HepG2 (cell line): ENCODE results near the gene ANKS3. TPM values are rescaled to one million over a fixed set of nuclear protein-coding genes. Genes with fewer than 3 reads are reported as not detected.
A peak's percentile ranks its signal among the peaks of the same experiment; 100 is the strongest.

Experiments
- CAMTA2 ChIP-seq: sonication (generic); formaldehyde crosslinking; IDR thresholded peaks from 2 replicates; pipeline ENCODE4 v1.4.0; 2020; ENCODE audit warnings: mild to moderate bottlenecking, missing genetic modification reagents, borderline replicate concordance
- HDAC2 ChIP-seq: sonication (generic); formaldehyde crosslinking; IDR thresholded peaks from 2 replicates; pipeline ENCODE4 v1.4.0; 2020; ENCODE audit warnings: missing genetic modification reagents
- MTF1 ChIP-seq: sonication (generic); formaldehyde crosslinking; IDR thresholded peaks from 2 replicates; pipeline ENCODE4 v1.5.0; 2020; ENCODE audit warnings: missing genetic modification reagents
- NCOA1 ChIP-seq: sonication (generic); formaldehyde crosslinking; IDR thresholded peaks from 2 replicates; pipeline ENCODE4 v1.9.0; 2021; ENCODE audit warnings: missing genetic modification reagents
- PAX8 ChIP-seq: sonication (generic); formaldehyde crosslinking; IDR thresholded peaks from 2 replicates; pipeline ENCODE4 v1.8.0; 2022; ENCODE audit warnings: mild to moderate bottlenecking, missing genetic modification reagents, borderline replicate concordance
- ZNF10 ChIP-seq: sonication (generic); formaldehyde crosslinking; IDR thresholded peaks from 2 replicates; pipeline ENCODE4 v1.4.0; 2020; ENCODE audit warnings: mild to moderate bottlenecking, low read depth, missing genetic modification reagents, borderline replicate concordance
- ZNF138 ChIP-seq: sonication (generic); formaldehyde crosslinking; IDR thresholded peaks from 2 replicates; pipeline ENCODE4 v1.5.0; 2020; ENCODE audit warnings: mild to moderate bottlenecking, low read depth, missing genetic modification reagents
- ZNF383 ChIP-seq: sonication (generic); formaldehyde crosslinking; IDR thresholded peaks from 2 replicates; pipeline ENCODE4 v1.4.0; 2020; ENCODE audit warnings: missing genetic modification reagents, mild to moderate bottlenecking, borderline replicate concordance
- polyA plus RNA-seq, 8 experiments: library from polyadenylated mRNA; depleted of rRNA in 3 of 8; stranded (reverse) in 7 of 8; unstranded in 1 of 8; fragments of >200 nt; fragmentation: Illumina TruSeq in 4 of 8; extraction: Trizol in 4 of 8; gene quantifications; 2 replicates each; pipeline versions ENCODE4 v1.2.1 to v1.2.3, GENCODE V29; 2011 to 2016; ENCODE audit warnings: low read depth in 4 of 8, missing spikeins in 1 of 8, mixed read lengths in 1 of 8; ENCODE audit not compliant: insufficient read depth in 1 of 8
- total RNA-seq, 5 experiments: library from RNA; depleted of rRNA; stranded (reverse); fragments of >200 nt; fragmentation: Illumina TruSeq; extraction: Trizol; gene quantifications; 2 replicates each; pipeline ENCODE4 v1.2.3, GENCODE V29; 2016; ENCODE audit warnings: low read depth in 1 of 5
- TF ChIP-seq, protein P1 (sequence below): sonication (generic); formaldehyde crosslinking; IDR thresholded peaks from 2 replicates; pipeline ENCODE4 v1.5.1; 2020; ENCODE audit warnings: missing genetic modification reagents, mild to moderate bottlenecking, borderline replicate concordance
- TF ChIP-seq, protein P2 (sequence below): sonication (generic); formaldehyde crosslinking; IDR thresholded peaks from 2 replicates; pipeline ENCODE4 v1.4.0; 2020; ENCODE audit warnings: missing genetic modification reagents; ENCODE audit errors: not compliant biosample characterization
- TF ChIP-seq, protein P3 (sequence below): sonication (generic); IDR thresholded peaks from 2 replicates; pipeline ENCODE4 v1.6.1; 2016; ENCODE audit warnings: low read depth, borderline replicate concordance
- TF ChIP-seq, protein P4 (sequence below): sonication (generic); formaldehyde crosslinking; IDR thresholded peaks from 2 replicates; pipeline ENCODE4 v1.4.0; 2020; ENCODE audit warnings: missing genetic modification reagents
- TF ChIP-seq, protein P5 (sequence below): sonication (generic); formaldehyde crosslinking; IDR thresholded peaks from 2 replicates; pipeline ENCODE4 v1.8.1; 2023; ENCODE audit warnings: mild to moderate bottlenecking, missing genetic modification reagents
- TF ChIP-seq, protein P6 (sequence below): sonication (generic); formaldehyde crosslinking; IDR thresholded peaks from 2 replicates; pipeline ENCODE4 v1.5.0; 2020; ENCODE audit warnings: missing genetic modification reagents

ANKS3 gene
- total and polyA plus RNA-seq, 2 of the 13 experiments (the other 11 are each of a cell fraction or from before 2014, with no cell fraction given): 11.4 to 15.9 TPM

DNA sequence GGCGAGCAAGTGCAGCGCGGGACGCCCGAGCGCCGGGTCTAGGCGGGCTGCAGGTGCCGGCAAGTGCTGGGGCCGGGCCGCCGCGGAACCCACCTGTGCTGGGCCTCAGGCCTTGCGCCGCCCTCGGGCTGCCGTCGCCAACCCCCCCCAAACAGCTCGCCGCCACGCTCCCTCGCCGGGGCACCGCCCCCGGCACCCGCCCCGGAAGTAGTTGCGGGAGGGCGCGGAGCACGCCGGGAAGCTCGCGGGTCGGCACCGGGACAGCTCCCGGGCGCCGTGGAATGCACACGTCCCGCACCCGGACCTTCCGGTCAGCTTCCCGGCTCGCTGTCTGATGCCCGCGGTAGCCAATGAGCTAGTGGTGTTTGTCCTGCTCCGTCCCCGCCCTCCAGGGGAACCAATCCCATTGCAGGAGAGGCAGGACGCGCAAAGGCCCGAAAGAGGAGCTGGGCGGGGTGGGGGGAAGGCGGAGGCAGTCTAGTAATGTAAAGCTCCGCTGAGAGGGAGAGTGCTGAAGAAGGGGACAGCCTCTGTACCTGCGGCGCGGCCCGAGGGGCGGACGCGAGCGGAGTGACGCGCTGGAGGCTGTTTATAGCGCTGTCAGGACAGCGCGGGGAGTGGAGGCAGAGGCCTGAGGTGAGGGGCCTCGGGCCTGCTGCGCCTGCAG, at the start of gene ANKS3, which contains the start of gene DNAAF8 (continued):
- TF ChIP-seq, protein P1, sequence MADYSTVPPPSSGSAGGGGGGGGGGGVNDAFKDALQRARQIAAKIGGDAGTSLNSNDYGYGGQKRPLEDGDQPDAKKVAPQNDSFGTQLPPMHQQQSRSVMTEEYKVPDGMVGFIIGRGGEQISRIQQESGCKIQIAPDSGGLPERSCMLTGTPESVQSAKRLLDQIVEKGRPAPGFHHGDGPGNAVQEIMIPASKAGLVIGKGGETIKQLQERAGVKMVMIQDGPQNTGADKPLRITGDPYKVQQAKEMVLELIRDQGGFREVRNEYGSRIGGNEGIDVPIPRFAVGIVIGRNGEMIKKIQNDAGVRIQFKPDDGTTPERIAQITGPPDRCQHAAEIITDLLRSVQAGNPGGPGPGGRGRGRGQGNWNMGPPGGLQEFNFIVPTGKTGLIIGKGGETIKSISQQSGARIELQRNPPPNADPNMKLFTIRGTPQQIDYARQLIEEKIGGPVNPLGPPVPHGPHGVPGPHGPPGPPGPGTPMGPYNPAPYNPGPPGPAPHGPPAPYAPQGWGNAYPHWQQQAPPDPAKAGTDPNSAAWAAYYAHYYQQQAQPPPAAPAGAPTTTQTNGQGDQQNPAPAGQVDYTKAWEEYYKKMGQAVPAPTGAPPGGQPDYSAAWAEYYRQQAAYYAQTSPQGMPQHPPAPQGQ (CRISPR knock-in tag): no peak
- peak; percentile 80; the same call in 1 of the 2 replicates for TF ChIP-seq PAX8 (CRISPR knock-in tag)
- peak; percentile 81; the same call in 1 of the 2 replicates for TF ChIP-seq CAMTA2 (CRISPR knock-in tag)
- no peak for TF ChIP-seq ZNF383
- TF ChIP-seq HDAC2 (CRISPR knock-in tag): peak; percentile 62; the same call in 1 of the 2 replicates
- TF ChIP-seq, protein P2, sequence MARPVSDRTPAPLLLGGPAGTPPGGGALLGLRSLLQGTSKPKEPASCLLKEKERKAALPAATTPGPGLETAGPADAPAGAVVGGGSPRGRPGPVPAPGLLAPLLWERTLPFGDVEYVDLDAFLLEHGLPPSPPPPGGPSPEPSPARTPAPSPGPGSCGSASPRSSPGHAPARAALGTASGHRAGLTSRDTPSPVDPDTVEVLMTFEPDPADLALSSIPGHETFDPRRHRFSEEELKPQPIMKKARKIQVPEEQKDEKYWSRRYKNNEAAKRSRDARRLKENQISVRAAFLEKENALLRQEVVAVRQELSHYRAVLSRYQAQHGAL (CRISPR knock-in tag): peak; percentile 48
- TF ChIP-seq, protein P3, sequence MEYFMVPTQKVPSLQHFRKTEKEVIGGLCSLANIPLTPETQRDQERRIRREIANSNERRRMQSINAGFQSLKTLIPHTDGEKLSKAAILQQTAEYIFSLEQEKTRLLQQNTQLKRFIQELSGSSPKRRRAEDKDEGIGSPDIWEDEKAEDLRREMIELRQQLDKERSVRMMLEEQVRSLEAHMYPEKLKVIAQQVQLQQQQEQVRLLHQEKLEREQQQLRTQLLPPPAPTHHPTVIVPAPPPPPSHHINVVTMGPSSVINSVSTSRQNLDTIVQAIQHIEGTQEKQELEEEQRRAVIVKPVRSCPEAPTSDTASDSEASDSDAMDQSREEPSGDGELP: peak; percentile 51; the same call in 1 of the 2 replicates
- peak; percentile 98 for TF ChIP-seq MTF1 (CRISPR knock-in tag)
- TF ChIP-seq, protein P4, sequence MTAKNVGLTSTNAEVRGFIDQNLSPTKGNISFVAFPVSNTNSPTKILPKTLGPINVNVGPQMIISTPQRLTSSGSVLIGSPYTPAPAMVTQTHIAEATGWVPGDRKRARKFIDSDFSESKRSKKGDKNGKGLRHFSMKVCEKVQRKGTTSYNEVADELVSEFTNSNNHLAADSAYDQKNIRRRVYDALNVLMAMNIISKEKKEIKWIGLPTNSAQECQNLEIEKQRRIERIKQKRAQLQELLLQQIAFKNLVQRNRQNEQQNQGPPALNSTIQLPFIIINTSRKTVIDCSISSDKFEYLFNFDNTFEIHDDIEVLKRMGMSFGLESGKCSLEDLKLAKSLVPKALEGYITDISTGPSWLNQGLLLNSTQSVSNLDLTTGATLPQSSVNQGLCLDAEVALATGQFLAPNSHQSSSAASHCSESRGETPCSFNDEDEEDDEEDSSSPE (CRISPR knock-in tag): peak; percentile 86
- TF ChIP-seq, protein P5, sequence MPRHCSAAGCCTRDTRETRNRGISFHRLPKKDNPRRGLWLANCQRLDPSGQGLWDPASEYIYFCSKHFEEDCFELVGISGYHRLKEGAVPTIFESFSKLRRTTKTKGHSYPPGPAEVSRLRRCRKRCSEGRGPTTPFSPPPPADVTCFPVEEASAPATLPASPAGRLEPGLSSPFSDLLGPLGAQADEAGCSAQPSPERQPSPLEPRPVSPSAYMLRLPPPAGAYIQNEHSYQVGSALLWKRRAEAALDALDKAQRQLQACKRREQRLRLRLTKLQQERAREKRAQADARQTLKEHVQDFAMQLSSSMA: peak; percentile 62; the same call in 1 of the 2 replicates
- no peak for TF ChIP-seq ZNF10 (CRISPR knock-in tag)
- TF ChIP-seq, protein P6, sequence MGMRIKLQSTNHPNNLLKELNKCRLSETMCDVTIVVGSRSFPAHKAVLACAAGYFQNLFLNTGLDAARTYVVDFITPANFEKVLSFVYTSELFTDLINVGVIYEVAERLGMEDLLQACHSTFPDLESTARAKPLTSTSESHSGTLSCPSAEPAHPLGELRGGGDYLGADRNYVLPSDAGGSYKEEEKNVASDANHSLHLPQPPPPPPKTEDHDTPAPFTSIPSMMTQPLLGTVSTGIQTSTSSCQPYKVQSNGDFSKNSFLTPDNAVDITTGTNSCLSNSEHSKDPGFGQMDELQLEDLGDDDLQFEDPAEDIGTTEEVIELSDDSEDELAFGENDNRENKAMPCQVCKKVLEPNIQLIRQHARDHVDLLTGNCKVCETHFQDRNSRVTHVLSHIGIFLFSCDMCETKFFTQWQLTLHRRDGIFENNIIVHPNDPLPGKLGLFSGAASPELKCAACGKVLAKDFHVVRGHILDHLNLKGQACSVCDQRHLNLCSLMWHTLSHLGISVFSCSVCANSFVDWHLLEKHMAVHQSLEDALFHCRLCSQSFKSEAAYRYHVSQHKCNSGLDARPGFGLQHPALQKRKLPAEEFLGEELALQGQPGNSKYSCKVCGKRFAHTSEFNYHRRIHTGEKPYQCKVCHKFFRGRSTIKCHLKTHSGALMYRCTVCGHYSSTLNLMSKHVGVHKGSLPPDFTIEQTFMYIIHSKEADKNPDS: no peak
- TF ChIP-seq NCOA1 (CRISPR knock-in tag): peak; percentile 77; the same call in 1 of the 2 replicates
- TF ChIP-seq ZNF138 (CRISPR knock-in tag): 0 out of 2 replicates have a peak, but pooled peaks have one; percentile 80
